ENCODE data around the gene ASIC2. TPM values are rescaled to one million over a fixed set of nuclear protein-coding genes. Genes with fewer than 3 reads are reported as not detected.

ASIC2 gene
- total and polyA plus RNA-seq, 2 experiments from 2014 or later = 0.52 to 2.8 TPM

DNA sequence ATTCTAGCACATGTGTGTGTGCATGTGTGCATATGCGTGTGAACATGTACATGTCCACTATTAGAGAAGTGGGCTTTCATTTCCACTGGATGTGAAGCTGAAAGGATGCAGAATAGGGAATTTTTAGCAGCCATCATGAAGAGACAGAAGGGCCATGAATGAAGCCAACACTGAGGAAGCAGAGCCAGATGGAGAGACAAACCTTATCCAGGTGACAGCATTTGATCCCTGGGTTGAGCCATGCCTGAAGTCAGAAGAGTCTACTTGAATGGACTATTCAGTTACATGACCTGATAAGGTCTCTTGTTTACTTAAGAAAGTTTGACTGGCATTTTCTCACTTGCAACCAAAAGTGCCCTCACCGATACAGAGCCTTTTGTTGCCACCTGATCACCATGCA, 88.4 kb downstream of the ASIC2 start:
- no peak overlapping the region for H3K4me2 ChIP-seq
- H2AFZ ChIP-seq = no peak overlapping the region
- ATAC-seq (no peak), DNase-seq (ENCODE audit: low spot score) (no peak)
- peaks cover 9% of the 10 kb centered on the region for H3K27me3 ChIP-seq (ENCODE audit: insufficient read depth)
- H3K4me1 Mint-ChIP-seq = peaks cover 11% of the 10 kb centered on the region
- no peak overlapping the region for H3K4me3 Mint-ChIP-seq
- no peak for TF ChIP-seq ZNF114 (CRISPR knock-in tag; IDR thresholded peaks at IDR 0.05)
- TF ChIP-seq JUNB (IDR thresholded peaks at IDR 0.05; ENCODE audit: unreplicated experiment) = no peak
- TF ChIP-seq STAT1 (IDR thresholded peaks at IDR 0.05; ENCODE audit: unreplicated experiment) = no peak
- TF ChIP-seq, protein P1, sequence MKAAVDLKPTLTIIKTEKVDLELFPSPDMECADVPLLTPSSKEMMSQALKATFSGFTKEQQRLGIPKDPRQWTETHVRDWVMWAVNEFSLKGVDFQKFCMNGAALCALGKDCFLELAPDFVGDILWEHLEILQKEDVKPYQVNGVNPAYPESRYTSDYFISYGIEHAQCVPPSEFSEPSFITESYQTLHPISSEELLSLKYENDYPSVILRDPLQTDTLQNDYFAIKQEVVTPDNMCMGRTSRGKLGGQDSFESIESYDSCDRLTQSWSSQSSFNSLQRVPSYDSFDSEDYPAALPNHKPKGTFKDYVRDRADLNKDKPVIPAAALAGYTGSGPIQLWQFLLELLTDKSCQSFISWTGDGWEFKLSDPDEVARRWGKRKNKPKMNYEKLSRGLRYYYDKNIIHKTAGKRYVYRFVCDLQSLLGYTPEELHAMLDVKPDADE (IDR thresholded peaks at IDR 0.05) = no peak
- TF ChIP-seq POLR2AphosphoS5 (IDR thresholded peaks at IDR 0.05; ENCODE audit: low read depth) = no peak
- TF ChIP-seq, protein P2, sequence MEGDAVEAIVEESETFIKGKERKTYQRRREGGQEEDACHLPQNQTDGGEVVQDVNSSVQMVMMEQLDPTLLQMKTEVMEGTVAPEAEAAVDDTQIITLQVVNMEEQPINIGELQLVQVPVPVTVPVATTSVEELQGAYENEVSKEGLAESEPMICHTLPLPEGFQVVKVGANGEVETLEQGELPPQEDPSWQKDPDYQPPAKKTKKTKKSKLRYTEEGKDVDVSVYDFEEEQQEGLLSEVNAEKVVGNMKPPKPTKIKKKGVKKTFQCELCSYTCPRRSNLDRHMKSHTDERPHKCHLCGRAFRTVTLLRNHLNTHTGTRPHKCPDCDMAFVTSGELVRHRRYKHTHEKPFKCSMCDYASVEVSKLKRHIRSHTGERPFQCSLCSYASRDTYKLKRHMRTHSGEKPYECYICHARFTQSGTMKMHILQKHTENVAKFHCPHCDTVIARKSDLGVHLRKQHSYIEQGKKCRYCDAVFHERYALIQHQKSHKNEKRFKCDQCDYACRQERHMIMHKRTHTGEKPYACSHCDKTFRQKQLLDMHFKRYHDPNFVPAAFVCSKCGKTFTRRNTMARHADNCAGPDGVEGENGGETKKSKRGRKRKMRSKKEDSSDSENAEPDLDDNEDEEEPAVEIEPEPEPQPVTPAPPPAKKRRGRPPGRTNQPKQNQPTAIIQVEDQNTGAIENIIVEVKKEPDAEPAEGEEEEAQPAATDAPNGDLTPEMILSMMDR (conservative IDR thresholded peaks at IDR 0.05; ENCODE audit: low read depth in 2 of 2) = no peak
- no peaks in the 10 kb centered on the region for H3K36me3 ChIP-seq (ENCODE audit: insufficient read depth)
- no peaks in the 10 kb centered on the region for H3F3A ChIP-seq (replicated peaks; ENCODE audit: low read depth)
- H3K9me2 ChIP-seq (ENCODE audit: insufficient read depth) = no peaks in the 10 kb centered on the region
- no peak overlapping the region for H3K27ac ChIP-seq (ENCODE audit: low read depth)
- H3K4me1 ChIP-seq (ENCODE audit: insufficient read depth) = no peaks in the 10 kb centered on the region
- no peak overlapping the region for H3K4me3 ChIP-seq
- H4K20me1 ChIP-seq (replicated peaks; ENCODE audit: insufficient read depth) = no peaks in the 10 kb centered on the region
- no peaks in the 10 kb centered on the region for H3K36me3 Mint-ChIP-seq (ENCODE audit: low read depth)
- no peak overlapping the region for H3K27ac Mint-ChIP-seq
- H3K27me3 Mint-ChIP-seq (ENCODE audit: insufficient read depth, low read depth, poor library complexity) = peaks cover 10% of the 10 kb centered on the region
- H3K9me3 Mint-ChIP-seq = no peaks in the 10 kb centered on the region
- no peaks in the 10 kb centered on the region for H3K79me2 ChIP-seq (replicated peaks; ENCODE audit: insufficient read depth)

DNA sequence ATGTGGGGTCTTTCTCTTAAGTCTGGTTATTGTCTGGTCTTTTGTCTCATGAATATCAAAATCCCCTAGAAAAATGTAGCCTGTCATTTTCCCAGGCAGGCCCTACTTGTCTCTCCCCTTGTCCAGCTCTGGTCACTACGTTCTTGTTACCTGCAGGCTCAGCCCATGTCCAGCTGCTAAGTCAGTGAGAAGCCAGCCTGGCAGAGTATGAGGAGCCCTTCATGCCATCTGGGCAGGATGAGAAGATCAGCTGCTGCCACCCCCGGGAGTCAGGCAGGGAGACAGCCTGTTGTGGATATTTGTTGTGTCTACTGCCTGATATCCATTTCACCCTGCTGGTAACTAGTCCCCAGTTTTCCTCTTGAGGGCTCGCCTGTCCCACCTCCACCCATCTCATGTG, 88.9 kb downstream of the ASIC2 start:
- Histone ChIP-seq H3K4me3 (no peak overlapping the region), H3K79me2 (replicated peaks; ENCODE audit: insufficient read depth) (no peaks in the 10 kb centered on the region), H3K4me1 (ENCODE audit: insufficient read depth) (no peaks in the 10 kb centered on the region), H3F3A (replicated peaks; ENCODE audit: low read depth) (no peaks in the 10 kb centered on the region), H2AFZ (no peak overlapping the region), H3K27ac (ENCODE audit: low read depth) (no peak overlapping the region), H3K36me3 (ENCODE audit: insufficient read depth) (no peaks in the 10 kb centered on the region), H3K4me2 (no peak overlapping the region), H3K9me2 (ENCODE audit: insufficient read depth) (no peaks in the 10 kb centered on the region), H4K20me1 (replicated peaks; ENCODE audit: insufficient read depth) (no peaks in the 10 kb centered on the region), H3K27me3 (ENCODE audit: insufficient read depth) (peaks cover 14% of the 10 kb centered on the region)
- DNase-seq (ENCODE audit: low spot score) (no peak), ATAC-seq (no peak)
- Mint-ChIP-seq H3K27ac (no peak overlapping the region), H3K4me1 (peaks cover 11% of the 10 kb centered on the region), H3K36me3 (ENCODE audit: low read depth) (no peaks in the 10 kb centered on the region), H3K4me3 (no peak overlapping the region), H3K27me3 (ENCODE audit: insufficient read depth, low read depth, poor library complexity) (peaks cover 11% of the 10 kb centered on the region), H3K9me3 (no peaks in the 10 kb centered on the region)
- TF ChIP-seq NANOG (IDR thresholded peaks at IDR 0.05; ENCODE audit: borderline replicate concordance) = no peak
- TF ChIP-seq CREB1 (CRISPR knock-in tag; IDR thresholded peaks at IDR 0.05; ENCODE audit: low read depth) = no peak
- no peak for TF ChIP-seq EZH2 (IDR thresholded peaks at IDR 0.05; ENCODE audit: low read depth, unreplicated experiment)
- no peak for TF ChIP-seq ZNF114 (CRISPR knock-in tag; IDR thresholded peaks at IDR 0.05)
- TF ChIP-seq EZH2phosphoT487 (IDR thresholded peaks at IDR 0.05; ENCODE audit: unreplicated experiment) = no peak
- TF ChIP-seq, protein P3, sequence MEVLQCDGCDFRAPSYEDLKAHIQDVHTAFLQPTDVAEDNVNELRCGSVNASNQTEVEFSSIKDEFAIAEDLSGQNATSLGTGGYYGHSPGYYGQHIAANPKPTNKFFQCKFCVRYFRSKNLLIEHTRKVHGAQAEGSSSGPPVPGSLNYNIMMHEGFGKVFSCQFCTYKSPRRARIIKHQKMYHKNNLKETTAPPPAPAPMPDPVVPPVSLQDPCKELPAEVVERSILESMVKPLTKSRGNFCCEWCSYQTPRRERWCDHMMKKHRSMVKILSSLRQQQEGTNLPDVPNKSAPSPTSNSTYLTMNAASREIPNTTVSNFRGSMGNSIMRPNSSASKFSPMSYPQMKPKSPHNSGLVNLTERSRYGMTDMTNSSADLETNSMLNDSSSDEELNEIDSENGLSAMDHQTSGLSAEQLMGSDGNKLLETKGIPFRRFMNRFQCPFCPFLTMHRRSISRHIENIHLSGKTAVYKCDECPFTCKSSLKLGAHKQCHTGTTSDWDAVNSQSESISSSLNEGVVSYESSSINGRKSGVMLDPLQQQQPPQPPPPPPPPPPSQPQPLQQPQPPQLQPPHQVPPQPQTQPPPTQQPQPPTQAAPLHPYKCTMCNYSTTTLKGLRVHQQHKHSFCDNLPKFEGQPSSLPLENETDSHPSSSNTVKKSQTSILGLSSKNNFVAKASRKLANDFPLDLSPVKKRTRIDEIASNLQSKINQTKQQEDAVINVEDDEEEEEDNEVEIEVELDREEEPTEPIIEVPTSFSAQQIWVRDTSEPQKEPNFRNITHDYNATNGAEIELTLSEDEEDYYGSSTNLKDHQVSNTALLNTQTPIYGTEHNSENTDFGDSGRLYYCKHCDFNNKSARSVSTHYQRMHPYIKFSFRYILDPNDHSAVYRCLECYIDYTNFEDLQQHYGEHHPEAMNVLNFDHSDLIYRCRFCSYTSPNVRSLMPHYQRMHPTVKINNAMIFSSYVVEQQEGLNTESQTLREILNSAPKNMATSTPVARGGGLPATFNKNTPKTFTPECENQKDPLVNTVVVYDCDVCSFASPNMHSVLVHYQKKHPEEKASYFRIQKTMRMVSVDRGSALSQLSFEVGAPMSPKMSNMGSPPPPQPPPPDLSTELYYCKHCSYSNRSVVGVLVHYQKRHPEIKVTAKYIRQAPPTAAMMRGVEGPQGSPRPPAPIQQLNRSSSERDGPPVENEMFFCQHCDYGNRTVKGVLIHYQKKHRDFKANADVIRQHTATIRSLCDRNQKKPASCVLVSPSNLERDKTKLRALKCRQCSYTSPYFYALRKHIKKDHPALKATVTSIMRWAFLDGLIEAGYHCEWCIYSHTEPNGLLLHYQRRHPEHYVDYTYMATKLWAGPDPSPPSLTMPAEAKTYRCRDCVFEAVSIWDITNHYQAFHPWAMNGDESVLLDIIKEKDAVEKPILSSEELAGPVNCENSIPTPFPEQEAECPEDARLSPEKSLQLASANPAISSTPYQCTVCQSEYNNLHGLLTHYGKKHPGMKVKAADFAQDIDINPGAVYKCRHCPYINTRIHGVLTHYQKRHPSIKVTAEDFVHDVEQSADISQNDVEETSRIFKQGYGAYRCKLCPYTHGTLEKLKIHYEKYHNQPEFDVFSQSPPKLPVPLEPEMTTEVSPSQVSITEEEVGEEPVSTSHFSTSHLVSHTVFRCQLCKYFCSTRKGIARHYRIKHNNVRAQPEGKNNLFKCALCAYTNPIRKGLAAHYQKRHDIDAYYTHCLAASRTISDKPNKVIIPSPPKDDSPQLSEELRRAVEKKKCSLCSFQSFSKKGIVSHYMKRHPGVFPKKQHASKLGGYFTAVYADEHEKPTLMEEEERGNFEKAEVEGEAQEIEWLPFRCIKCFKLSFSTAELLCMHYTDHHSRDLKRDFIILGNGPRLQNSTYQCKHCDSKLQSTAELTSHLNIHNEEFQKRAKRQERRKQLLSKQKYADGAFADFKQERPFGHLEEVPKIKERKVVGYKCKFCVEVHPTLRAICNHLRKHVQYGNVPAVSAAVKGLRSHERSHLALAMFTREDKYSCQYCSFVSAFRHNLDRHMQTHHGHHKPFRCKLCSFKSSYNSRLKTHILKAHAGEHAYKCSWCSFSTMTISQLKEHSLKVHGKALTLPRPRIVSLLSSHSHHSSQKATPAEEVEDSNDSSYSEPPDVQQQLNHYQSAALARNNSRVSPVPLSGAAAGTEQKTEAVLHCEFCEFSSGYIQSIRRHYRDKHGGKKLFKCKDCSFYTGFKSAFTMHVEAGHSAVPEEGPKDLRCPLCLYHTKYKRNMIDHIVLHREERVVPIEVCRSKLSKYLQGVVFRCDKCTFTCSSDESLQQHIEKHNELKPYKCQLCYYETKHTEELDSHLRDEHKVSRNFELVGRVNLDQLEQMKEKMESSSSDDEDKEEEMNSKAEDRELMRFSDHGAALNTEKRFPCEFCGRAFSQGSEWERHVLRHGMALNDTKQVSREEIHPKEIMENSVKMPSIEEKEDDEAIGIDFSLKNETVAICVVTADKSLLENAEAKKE (CRISPR knock-in tag; IDR thresholded peaks at IDR 0.05) = no peak
- TF ChIP-seq ZNF331 (CRISPR knock-in tag; IDR thresholded peaks at IDR 0.05; ENCODE audit: low read depth) = no peak
- TF ChIP-seq, protein P2 (conservative IDR thresholded peaks at IDR 0.05; ENCODE audit: low read depth in 2 of 2) = no peak
